HepG2 (cell line): Measurements from ENCODE around the gene NUDT22. TPM values are rescaled to one million over a fixed set of nuclear protein-coding genes. Genes with fewer than 3 reads are reported as not detected.

Experiments used
- ATAC-seq: fragments of 200-7000 bp; cut with Tn5 transposase; 3 replicates; pipeline ENCODE4 v1.9.1; 2020; ENCODE audit warnings: mild to moderate bottlenecking, moderate library complexity
- BruUV-seq: library from RNA; stranded (reverse); fragments of 400-500 nt; replicated peaks from 2 replicates; lab custom pipeline; 2021; lab: Mats Ljungman, UMichigan
- CTCF ChIA-PET: fragments of 300-600 bp; formaldehyde crosslinking; extraction: SDS; loops from one replicate; lab custom pipeline; 2021; ENCODE audit warnings: low total read pairs, inconsistent platforms, low intra/inter-chr PET ratio; lab: Yijun Ruan, JAX
- POLR2A ChIA-PET: fragments of 350-600 bp; sonication (Branson Sonifier 250); formaldehyde crosslinking; loops from one replicate; lab custom pipeline; 2020; ENCODE audit warnings: antibody characterized with exemption, inconsistent platforms; lab: Yijun Ruan, JAX
- DNase-seq: peaks from one replicate; pipeline ENCODE4 v3.0.0-alpha.2; 2015; ENCODE audit warnings: low spot score
- FAIRE-seq: peaks from 3 replicates; lab custom pipeline; 2011; peaks lifted over from hg19 to GRCh38; lab: Jason Lieb, UNC
- H2AFZ ChIP-seq: one replicate; pipeline ENCODE4 v1.6.1; 2011; ENCODE audit warnings: low read length, inconsistent platforms
- H3K27ac ChIP-seq: fragments of 300-600 bp; 3 replicates; pipeline ENCODE4 v1.8.0; 2011; ENCODE audit warnings: mixed run types, mild to moderate bottlenecking, mixed read lengths, low read length, inconsistent platforms; ENCODE audit not compliant: insufficient read depth; ENCODE audit errors: extremely low read length
- H3K27me3 ChIP-seq, 2 experiments: fragments of 200-600 bp in 1 of 2; 2 replicates in 1 of 2; 3 replicates in 1 of 2; pipeline versions ENCODE4 v1.6.0 to v1.8.0; 2011; ENCODE audit warnings: low read length in 2 of 2, mild to moderate bottlenecking in 2 of 2, moderate library complexity in 2 of 2, inconsistent platforms in 1 of 2; ENCODE audit not compliant: insufficient read depth in 2 of 2, control insufficient read depth in 1 of 2
- H3K36me3 ChIP-seq, 2 experiments: fragments of 200-600 bp in 1 of 2; replicated peaks in 1 of 2; 2 replicates in 1 of 2; 3 replicates in 1 of 2; pipeline versions ENCODE4 v1.5.1 to v1.8.0; 2011; ENCODE audit warnings: low read length in 2 of 2, inconsistent platforms in 1 of 2; ENCODE audit not compliant: insufficient read depth in 2 of 2, control insufficient read depth in 1 of 2
- H3K4me1 ChIP-seq: 2 replicates; pipeline ENCODE4 v1.5.1; 2012; ENCODE audit warnings: low read length, inconsistent platforms; ENCODE audit not compliant: insufficient read depth
- H3K4me2 ChIP-seq: 2 replicates; pipeline ENCODE4 v1.6.0; 2011; ENCODE audit warnings: low read depth, low read length, inconsistent platforms
- H3K4me3 ChIP-seq, 3 experiments: fragments of 200-600 bp in 1 of 3; sonication (generic), shearing (Covaris generic) in 1 of 3; replicated peaks in 1 of 3; 2 replicates each; pipeline ENCODE4 v1.5.1; 2011 to 2016; ENCODE audit warnings: low read length in 3 of 3, inconsistent platforms in 2 of 3, low read depth in 2 of 3, mild to moderate bottlenecking in 2 of 3, control low read depth in 1 of 3, mixed read lengths in 1 of 3; ENCODE audit not compliant: insufficient read depth in 1 of 3
- H3K79me2 ChIP-seq: one replicate; pipeline ENCODE4 v1.6.1; 2011; ENCODE audit warnings: low read length, inconsistent platforms; ENCODE audit not compliant: insufficient read depth
- H3K9ac ChIP-seq: 2 replicates; pipeline ENCODE4 v1.6.0; 2011; ENCODE audit warnings: mild to moderate bottlenecking, low read depth, low read length, inconsistent platforms; ENCODE audit not compliant: insufficient read depth
- H3K9me3 ChIP-seq: 2 replicates; pipeline ENCODE4 v1.5.1; 2012; ENCODE audit warnings: mild to moderate bottlenecking, low read length
- H4K20me1 ChIP-seq: 2 replicates; pipeline ENCODE4 v1.6.0; 2011; ENCODE audit warnings: inconsistent platforms, mild to moderate bottlenecking, low read length, moderate library complexity; ENCODE audit not compliant: insufficient read depth
- CENPT ChIP-seq: sonication (generic); formaldehyde crosslinking; IDR thresholded peaks from 2 replicates; pipeline ENCODE4 v1.8.0; 2022; ENCODE audit warnings: low read depth, mild to moderate bottlenecking, moderate library complexity, missing genetic modification reagents
- NFE2L2 ChIP-seq: fragments of 150-350 bp; IDR thresholded peaks from 2 replicates; pipeline ENCODE4 v1.6.1; 2014; ENCODE audit warnings: low read length
- NR2F1 ChIP-seq, 2 experiments: fragments of 450-650 bp in 1 of 2; formaldehyde crosslinking in 1 of 2; IDR thresholded peaks; 2 replicates each; pipeline versions ENCODE4 v1.5.0 to v1.6.1; 2016 to 2020; ENCODE audit warnings: mild to moderate bottlenecking in 1 of 2, missing compliant biosample characterization in 1 of 2, missing genetic modification reagents in 1 of 2, moderate library complexity in 1 of 2
- PAWR ChIP-seq: sonication (generic); formaldehyde crosslinking; IDR thresholded peaks from 2 replicates; pipeline ENCODE4 v1.4.0; 2020; ENCODE audit warnings: missing genetic modification reagents, mild to moderate bottlenecking, borderline replicate concordance
- SAP130 ChIP-seq: IDR thresholded peaks from 2 replicates; pipeline ENCODE4 v1.6.1; 2016; ENCODE audit warnings: low read depth
- STAG1 ChIP-seq: sonication (generic); formaldehyde crosslinking; IDR thresholded peaks from 2 replicates; pipeline ENCODE4 v1.4.0; 2020; ENCODE audit warnings: missing genetic modification reagents
- ZNF263 ChIP-seq: sonication (generic); formaldehyde crosslinking; IDR thresholded peaks from 2 replicates; pipeline ENCODE4 v1.4.0; 2020; ENCODE audit warnings: missing genetic modification reagents
- ZNF674 ChIP-seq: sonication (generic); formaldehyde crosslinking; IDR thresholded peaks from 2 replicates; pipeline ENCODE4 v1.5.0; 2020; ENCODE audit warnings: low read depth, mild to moderate bottlenecking, missing genetic modification reagents
- ZNF713 ChIP-seq: sonication (generic); formaldehyde crosslinking; IDR thresholded peaks from 2 replicates; pipeline ENCODE4 v1.4.0; 2020; ENCODE audit warnings: mild to moderate bottlenecking, missing genetic modification reagents
- WGBS: methylation state at CpG from one replicate; pipeline ENCODE4 v1.1.6; 2017; ENCODE audit warnings: low lambda C conversion rate; 5-methylcytosine and 5-hydroxymethylcytosine counted together
- in situ Hi-C: cut with HindIII; loops from 2 replicates; pipeline ENCODE4 v1.10.0; 2017; ENCODE audit warnings: low pct_unique_long_range_greater_than_20kb; ENCODE audit not compliant: extremely low pct_ligation_motif_present
- intact Hi-C: fragments of 100-400 bp; cut with micrococcal nuclease; formaldehyde crosslinking; loops from one replicate; pipeline ENCODE4 v1.10.0; 2022; ENCODE audit not compliant: unreplicated experiment
- polyA plus RNA-seq, 8 experiments: library from polyadenylated mRNA; depleted of rRNA in 3 of 8; stranded (reverse) in 7 of 8; unstranded in 1 of 8; fragments of >200 nt; fragmentation: Illumina TruSeq in 4 of 8; extraction: Trizol in 4 of 8; gene quantifications; 2 replicates each; pipeline versions ENCODE4 v1.2.1 to v1.2.3, GENCODE V29; 2011 to 2016; ENCODE audit warnings: low read depth in 4 of 8, missing spikeins in 1 of 8, mixed read lengths in 1 of 8; ENCODE audit not compliant: insufficient read depth in 1 of 8
- total RNA-seq, 5 experiments: library from RNA; depleted of rRNA; stranded (reverse); fragments of >200 nt; fragmentation: Illumina TruSeq; extraction: Trizol; gene quantifications; 2 replicates each; pipeline ENCODE4 v1.2.3, GENCODE V29; 2016; ENCODE audit warnings: low read depth in 1 of 5
- TF ChIP-seq, protein P1 (sequence below): sonication (generic); formaldehyde crosslinking; IDR thresholded peaks from 2 replicates; pipeline ENCODE4 v1.5.0; 2020; ENCODE audit warnings: mild to moderate bottlenecking, missing genetic modification reagents
- TF ChIP-seq, protein P2 (sequence below): sonication (generic); formaldehyde crosslinking; IDR thresholded peaks from 2 replicates; pipeline ENCODE4 v1.5.1; 2020; ENCODE audit warnings: missing genetic modification reagents, mild to moderate bottlenecking, borderline replicate concordance
- TF ChIP-seq, protein P3 (sequence below): IDR thresholded peaks from 2 replicates; pipeline ENCODE4 v1.6.1; 2016; ENCODE audit warnings: missing genetic modification reagents, missing compliant biosample characterization

NUDT22 gene
- total and polyA plus RNA-seq, 2 of the 13 experiments (the other 11 are each of a cell fraction or from before 2014, with no cell fraction given): 33.5 to 39.8 TPM

DNA sequence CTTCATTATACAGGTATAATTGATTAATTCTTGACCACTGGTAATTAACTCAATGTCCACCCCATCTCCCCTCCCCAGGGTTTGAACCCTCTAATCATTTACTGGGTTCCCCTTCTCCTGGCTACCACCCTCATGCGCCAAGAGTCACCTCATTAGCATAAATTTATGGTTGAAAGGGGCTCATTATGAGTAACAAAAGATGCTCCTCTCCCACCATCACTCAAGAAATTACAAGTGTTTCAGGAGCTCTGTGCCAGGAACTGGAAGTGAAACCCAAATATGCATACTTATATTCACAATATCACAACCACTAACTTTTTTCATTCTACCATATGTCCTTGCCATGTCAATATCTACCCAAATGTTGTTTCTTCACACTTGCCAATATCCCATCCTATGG lies 47.9 kb upstream of the NUDT22 start:
- Histone ChIP-seq H4K20me1 (no peaks in the 10 kb centered on the region), H3K4me2 (no peak overlapping the region), H3K79me2 (no peaks in the 10 kb centered on the region), H3K36me3 (no peaks in the 10 kb centered on the region), H3K4me3 (no peak overlapping the region), H3K9ac (no peak overlapping the region), H3K27ac (no peak overlapping the region), H3K9me3 (peaks cover 4% of the 10 kb centered on the region), H3K27me3 (no peaks in the 10 kb centered on the region), H3K4me1 (peaks cover 25% of the 10 kb centered on the region), H2AFZ (no peak overlapping the region)
- TF ChIP-seq SAP130 (no peak), ZNF674 (no peak), NFE2L2 (no peak), STAG1 (CRISPR knock-in tag) (no peak), CENPT (CRISPR knock-in tag) (no peak), ZNF713 (CRISPR knock-in tag) (no peak), ZNF263 (CRISPR knock-in tag) (no peak), NR2F1 (CRISPR knock-in tag; IDR thresholded peaks at IDR 0.05) (no peak), PAWR (CRISPR knock-in tag) (no peak)
- TF ChIP-seq, protein P1, sequence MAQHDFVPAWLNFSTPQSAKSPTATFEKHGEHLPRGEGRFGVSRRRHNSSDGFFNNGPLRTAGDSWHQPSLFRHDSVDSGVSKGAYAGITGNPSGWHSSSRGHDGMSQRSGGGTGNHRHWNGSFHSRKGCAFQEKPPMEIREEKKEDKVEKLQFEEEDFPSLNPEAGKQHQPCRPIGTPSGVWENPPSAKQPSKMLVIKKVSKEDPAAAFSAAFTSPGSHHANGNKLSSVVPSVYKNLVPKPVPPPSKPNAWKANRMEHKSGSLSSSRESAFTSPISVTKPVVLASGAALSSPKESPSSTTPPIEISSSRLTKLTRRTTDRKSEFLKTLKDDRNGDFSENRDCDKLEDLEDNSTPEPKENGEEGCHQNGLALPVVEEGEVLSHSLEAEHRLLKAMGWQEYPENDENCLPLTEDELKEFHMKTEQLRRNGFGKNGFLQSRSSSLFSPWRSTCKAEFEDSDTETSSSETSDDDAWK (CRISPR knock-in tag): no peak
- TF ChIP-seq, protein P2, sequence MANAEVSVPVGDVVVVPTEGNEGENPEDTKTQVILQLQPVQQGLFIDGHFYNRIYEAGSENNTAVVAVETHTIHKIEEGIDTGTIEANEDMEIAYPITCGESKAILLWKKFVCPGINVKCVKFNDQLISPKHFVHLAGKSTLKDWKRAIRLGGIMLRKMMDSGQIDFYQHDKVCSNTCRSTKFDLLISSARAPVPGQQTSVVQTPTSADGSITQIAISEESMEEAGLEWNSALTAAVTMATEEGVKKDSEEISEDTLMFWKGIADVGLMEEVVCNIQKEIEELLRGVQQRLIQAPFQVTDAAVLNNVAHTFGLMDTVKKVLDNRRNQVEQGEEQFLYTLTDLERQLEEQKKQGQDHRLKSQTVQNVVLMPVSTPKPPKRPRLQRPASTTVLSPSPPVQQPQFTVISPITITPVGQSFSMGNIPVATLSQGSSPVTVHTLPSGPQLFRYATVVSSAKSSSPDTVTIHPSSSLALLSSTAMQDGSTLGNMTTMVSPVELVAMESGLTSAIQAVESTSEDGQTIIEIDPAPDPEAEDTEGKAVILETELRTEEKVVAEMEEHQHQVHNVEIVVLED (CRISPR knock-in tag): no peak
- TF ChIP-seq, protein P3, sequence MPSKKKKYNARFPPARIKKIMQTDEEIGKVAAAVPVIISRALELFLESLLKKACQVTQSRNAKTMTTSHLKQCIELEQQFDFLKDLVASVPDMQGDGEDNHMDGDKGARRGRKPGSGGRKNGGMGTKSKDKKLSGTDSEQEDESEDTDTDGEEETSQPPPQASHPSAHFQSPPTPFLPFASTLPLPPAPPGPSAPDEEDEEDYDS: no peak
- in situ Hi-C loops: no loop called here
- FAIRE-seq (no peak), DNase-seq (no peak), ATAC-seq (no peak)
- ChIA-PET CTCF (no interaction called here), POLR2A (no interaction called here)
- no TSS peak for BruUV-seq
- intact Hi-C loops: no loop called here
- WGBS: 90% methylated on average over 1 of the region's 1 CpG
